GM19240 (cell line): Measurements from ENCODE around the gene GALNS.
A peak's percentile ranks its signal among the peaks of the same experiment; 100 is the strongest.
"Not testable (repeated sequence)": the region's sequence is repeated elsewhere in the genome, so short reads cannot be mapped to it uniquely, and the experiment has no call there.

Experiments used
- DNase-seq: peaks from one replicate; pipeline ENCODE4 v3.0.0; 2011; ENCODE audit warnings: low spot score; ENCODE audit not compliant: insufficient read length

GALNS gene

GRCh38 chr16:88784074-88784855 is 72.5 kb downstream of the GALNS start:
- no peak for DNase-seq

DNA sequence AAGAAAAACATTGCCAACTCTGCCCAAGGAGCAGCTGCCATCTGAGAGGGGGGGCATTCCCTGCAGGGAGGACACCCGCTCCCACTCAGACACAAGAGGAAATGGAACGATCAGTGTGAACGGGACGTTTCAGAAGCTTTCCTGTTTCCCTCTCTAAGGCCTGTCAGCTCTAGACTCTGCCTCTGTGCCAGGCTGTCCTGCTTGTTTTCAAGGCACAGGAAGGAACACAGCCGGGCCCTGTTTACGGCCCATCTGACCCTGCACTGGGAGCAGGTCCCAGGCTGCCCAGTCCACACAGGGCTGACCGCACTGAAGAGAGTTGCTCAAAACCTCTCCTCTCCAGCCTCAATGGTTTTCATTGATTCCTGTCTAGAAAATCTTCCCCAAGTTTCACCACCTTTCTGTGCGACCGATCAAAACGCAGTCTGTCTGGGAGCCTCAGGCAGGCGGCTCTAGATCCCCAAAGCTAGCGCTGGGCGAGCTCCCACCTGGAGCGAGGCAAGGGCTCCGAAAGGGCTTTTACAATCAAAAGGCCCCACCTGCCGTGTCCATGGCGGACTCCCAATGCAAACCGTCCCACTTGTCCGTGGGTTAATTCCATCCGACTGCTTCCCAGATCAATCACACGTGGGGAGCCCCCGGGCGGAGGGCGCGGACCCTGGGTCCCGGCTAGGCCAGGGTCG is 73.2 kb downstream of the GALNS start:
- DNase-seq: no peak

DNA sequence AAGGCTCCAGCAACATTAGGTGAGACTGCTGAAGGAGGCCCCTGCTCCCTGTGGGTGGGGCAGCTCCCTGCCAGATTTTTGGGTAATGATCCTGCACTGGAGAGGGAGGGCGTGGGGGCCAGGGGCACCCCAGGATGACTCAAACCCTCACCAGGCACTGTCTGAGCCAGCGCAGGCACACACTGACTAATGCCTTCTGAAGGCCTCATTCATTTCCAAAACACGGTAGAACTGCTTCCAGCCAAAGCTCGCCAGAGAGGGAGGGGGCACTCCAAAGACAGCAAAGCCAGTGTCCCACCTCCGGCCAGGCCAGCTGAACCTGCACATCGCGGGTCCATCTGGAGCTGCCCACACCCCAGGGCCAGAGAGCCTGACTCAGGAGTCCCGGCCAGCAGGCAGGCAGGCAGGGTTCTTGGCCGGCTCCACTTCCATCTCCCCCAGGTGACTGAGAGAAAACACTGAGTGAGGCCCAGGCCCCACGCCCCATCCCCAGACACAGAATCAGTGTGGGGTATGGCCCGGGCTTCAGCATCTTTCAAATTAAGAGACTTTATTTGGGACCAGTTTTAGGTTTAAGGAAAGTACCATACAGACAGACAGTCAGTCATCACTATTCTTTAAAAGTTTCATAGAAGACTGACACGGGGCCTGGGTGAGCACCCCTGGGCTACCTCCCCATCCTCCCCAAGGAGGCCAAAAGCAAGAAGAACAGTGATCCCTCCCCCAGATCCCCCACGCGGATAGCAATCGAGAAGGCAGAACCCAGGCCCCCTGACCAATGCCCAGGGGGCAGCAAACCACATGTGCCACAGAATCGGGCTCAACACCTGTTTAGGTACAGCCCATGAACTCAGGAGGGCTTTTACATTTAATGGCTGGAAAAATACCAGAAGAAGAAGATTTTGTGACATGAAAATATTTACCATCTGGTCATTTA is 74.0 kb downstream of the GALNS start:
- DNase-seq: no peak

- peak; percentile 86 for DNase-seq
These were observed 75.3 kb downstream of the GALNS start for GRCh38 chr16:88781140-88782077.

DNA sequence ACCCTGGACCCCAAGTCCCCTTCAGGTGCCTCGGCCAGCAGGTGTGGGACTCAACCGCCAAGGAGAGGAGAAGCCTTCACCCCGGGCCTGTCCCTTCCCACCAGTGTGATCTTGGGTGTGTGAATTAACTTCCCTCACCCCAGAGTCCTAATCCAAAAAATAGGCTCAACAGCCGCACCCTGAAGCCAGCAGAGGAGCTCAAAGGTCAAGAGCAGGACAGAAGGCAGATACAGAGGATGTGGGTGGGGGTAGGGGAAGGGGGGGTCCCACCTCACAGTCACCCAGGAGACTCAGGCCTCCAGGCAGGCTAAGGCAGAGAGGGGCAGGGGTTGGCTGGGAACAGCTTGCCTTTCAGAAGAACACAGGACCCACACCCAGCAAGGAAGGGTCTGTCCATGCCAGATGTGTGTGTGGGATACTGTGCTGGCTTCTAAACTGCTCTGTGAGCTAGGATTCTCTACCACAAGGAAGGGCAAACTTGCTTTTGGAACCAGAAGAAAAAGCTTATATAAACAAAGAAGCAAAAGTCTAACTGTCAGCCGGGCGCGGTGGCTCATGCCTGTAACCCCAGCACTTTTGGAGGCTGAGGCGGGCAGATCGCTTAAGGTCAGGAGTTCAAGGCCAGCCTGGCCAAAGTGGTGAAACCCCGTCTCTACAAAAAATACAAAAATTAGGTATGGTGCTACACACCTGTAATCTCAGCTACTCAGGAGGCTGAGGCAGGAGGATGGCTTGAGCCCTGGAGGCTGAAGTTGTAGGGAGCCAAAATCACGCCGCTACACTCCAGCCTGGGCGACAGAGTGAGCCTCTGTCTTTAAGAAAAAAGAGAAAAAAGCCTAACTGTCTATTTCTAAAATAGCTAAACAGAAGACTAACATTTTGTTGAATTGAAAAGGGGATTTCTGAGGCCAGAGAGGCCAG is 76.3 kb downstream of the GALNS start:
- no peak for DNase-seq

- no peak for DNase-seq
These were observed 77.2 kb downstream of the GALNS start for GRCh38 chr16:88779406-88780141.

GRCh38 chr16:88778541-88779065 is 78.1 kb downstream of the GALNS start:
- no peak for DNase-seq

DNA sequence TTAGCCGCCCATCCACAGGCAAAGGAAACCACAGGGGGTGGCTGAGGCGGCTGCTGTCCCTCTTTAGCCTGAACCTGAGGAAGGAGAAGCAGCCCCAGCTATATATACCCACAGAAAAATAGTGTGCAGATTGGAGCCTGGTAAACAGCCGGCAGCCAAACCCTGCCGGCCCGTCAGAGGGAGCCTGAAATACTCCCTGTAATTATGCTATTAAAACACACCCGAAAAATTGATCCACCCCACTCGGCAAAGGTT is 78.5 kb downstream of the GALNS start:
- DNase-seq: no peak

GRCh38 chr16:88777471-88778270 is 79.1 kb downstream of the GALNS start:
- no peak for DNase-seq

- DNase-seq: no peak
These were observed 80.9 kb downstream of the GALNS start for GRCh38 chr16:88775825-88776224.

DNA sequence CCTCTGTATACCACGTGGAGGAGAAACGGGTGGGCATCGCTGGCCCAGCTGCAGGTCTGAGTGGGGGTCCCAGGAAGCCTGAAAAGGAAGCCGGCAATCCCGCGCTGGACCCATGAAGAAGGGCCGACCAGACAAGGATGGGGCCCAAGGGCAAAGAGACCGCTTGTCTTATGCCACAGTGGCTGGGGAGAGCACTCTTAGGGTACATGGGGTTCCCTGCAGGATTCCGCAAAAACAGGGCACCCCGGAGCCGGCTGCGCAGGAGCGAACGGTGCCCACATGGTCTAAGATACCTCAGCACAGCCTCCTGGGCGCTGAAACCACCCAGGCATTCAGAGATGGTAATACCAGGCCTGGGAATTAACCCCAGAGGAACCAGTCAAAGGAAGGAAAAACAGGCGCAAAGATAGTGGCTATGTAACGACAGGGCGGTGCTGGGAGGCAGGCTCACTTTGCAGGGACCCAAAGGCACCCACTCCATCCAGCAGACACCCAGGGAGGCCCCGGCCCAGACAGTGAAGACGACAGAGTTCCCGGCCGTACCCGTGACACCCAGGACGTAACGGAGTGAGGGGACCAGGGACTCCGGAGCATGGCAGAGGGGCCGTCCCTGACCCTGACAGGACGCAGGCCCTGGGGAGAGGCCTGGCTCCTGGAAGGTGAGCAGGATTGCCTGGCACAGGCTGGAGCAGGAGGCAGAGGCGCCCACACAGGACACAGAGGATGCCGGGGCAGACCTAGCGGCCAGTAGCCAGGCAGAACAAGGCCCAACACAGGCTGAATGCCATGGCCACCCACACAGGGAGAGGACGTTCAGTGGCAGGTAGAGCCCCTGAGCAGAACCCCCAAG is 82.0 kb downstream of the GALNS start:
- DNase-seq: no peak

- no peak for DNase-seq
These were observed 82.9 kb downstream of the GALNS start for GRCh38 chr16:88773812-88774291.

DNA sequence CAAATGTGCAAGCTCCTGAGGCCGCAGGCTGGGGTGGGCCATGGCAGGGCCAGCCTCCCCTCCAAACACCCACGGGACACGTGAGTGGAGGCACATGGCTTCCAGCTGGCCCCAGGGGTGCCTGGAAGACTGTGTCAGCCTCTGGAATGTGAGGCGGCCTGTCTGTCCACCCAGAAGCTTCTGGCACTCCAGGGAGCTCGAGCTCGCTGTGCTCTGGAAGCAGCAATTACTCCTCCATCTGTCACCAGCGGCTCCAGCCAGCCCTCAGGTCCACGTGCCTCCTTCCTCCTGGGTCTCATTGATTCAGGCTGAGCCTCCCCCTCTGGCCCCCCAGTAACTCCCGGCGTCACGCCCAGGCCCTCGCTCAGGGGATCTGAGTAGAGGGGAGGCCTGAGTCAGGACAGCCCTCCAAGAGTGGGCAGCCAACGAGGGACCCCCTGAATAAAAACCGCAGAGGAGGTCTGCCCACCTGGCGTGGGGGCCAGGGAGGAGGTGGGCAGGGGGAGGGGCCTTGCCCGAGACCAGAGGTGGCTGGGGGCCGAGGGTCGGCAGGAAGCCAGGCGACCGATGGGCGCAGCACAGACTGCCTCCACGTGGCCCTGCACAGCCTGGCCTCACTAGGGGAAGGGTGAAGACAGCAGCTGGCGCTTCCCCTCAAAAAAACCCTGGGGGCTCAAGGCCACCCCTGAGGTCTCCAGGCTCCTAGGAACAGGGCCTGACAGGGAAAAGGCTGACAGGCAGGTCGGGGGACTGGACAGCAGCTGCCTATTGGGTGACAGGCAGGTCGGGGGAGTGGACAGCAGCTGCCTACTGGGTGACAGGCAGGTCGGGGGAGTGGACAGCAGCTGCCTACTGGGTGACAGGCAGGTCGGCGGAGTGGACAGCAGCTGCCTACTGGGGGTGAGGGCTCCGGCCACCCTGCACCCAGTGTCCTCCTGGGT is 83.6 kb downstream of the GALNS start:
- no peak for DNase-seq

- not testable (repeated sequence) for DNase-seq
These were observed 85.0 kb downstream of the GALNS start for GRCh38 chr16:88771781-88772180.

DNA sequence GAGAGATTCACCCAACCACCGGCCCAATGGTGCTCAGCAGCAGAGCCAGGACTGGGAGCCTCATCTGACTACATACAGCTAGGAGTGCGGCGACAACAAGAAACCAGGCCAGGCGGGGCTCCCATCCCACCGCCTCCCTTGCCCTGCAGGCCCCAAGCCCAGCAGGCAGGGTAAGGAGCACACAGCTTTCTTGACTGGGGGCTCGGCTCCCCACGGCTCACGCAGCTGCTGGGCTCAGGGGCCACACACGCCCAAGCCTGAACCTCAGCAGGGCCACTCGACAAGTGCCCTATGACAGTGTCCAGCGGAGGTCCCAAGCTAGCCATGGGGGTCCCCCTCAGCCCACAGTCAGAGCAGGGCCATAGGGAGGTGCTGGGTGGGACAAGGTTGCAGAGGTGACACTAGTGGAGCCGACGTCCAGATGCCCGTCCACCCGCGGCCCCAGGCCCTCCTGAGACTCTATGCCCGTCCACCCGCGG is 85.4 kb downstream of the GALNS start:
- no peak for DNase-seq
